GM19099 (cell line): ENCODE data around the gene GAS2L2.

Experiments used
- POLR2A ChIP-seq: IDR thresholded peaks from 3 replicates; pipeline ENCODE4 v1.6.1; 2011; ENCODE audit warnings: low read depth; ENCODE audit not compliant: insufficient read length; ENCODE audit errors: extremely low read depth

Gene GAS2L2

GRCh38 chr17:35743626-35744328 is 9.3 kb downstream of the GAS2L2 start:
- TF ChIP-seq POLR2A = no peak

GRCh38 chr17:35742896-35743477 is 10.1 kb downstream of the GAS2L2 start:
- TF ChIP-seq POLR2A = no peak

- no peak for TF ChIP-seq POLR2A
These were observed 10.5 kb downstream of the GAS2L2 start for GRCh38 chr17:35742496-35742895.

- no peak for TF ChIP-seq POLR2A
These were observed 11.8 kb downstream of the GAS2L2 start for GRCh38 chr17:35740997-35741931.

- TF ChIP-seq POLR2A = no peak
These were observed 12.8 kb downstream of the GAS2L2 start for GRCh38 chr17:35740216-35740615.

- TF ChIP-seq POLR2A = no peak
These were observed 14.4 kb downstream of the GAS2L2 start for GRCh38 chr17:35738519-35739133.

GRCh38 chr17:35736236-35736635 is 16.8 kb downstream of the GAS2L2 start:
- no peak for TF ChIP-seq POLR2A

GRCh38 chr17:35735036-35735805 is 17.8 kb downstream of the GAS2L2 start:
- no peak for TF ChIP-seq POLR2A

GRCh38 chr17:35734396-35734795 is 18.6 kb downstream of the GAS2L2 start:
- TF ChIP-seq POLR2A = no peak

GRCh38 chr17:35733366-35733765 is 19.7 kb downstream of the GAS2L2 start:
- no peak for TF ChIP-seq POLR2A

GRCh38 chr17:35732806-35733136 is 20.3 kb downstream of the GAS2L2 start:
- TF ChIP-seq POLR2A = no peak

- no peak for TF ChIP-seq POLR2A
These were observed 20.9 kb downstream of the GAS2L2 start for GRCh38 chr17:35731917-35732805.

GRCh38 chr17:35731239-35731916 is 21.7 kb downstream of the GAS2L2 start, which contains the start of gene RASL10B:
Gene RASL10B (plus strand): TSS chr17:35731639. CDS start chr17:35735185, 3,546 bp downstream.
- no peak for TF ChIP-seq POLR2A

GRCh38 chr17:35730400-35731005 is 22.5 kb downstream of the GAS2L2 start:
- TF ChIP-seq POLR2A = no peak
